Activated CD8-positive, alpha-beta memory T cell treated with anti-CD3 and anti-CD28 coated beads, Interleukin-2, amount 50 U/mL, for 24 hours (primary cell): ENCODE results near the gene ARMC7.
A peak's percentile ranks its signal among the peaks of the same experiment; 100 is the strongest.
"Not testable (repeated sequence)": the region's sequence is repeated elsewhere in the genome, so short reads cannot be mapped to it uniquely, and the experiment has no call there.

Source experiments
- DNase-seq: peaks from one replicate; pipeline ENCODE4 v3.0.0-alpha.2; 2020; ENCODE audit errors: extremely low read depth

Gene ARMC7

GRCh38 chr17:75130059-75130631 lies 20.4 kb downstream of the ARMC7 start:
- DNase-seq, result no peak

- DNase-seq, result no peak
Measured at GRCh38 chr17:75130632-75131277, 21.0 kb downstream of the ARMC7 start.

GRCh38 chr17:75131278-75132017 lies 21.7 kb downstream of the ARMC7 start, which contains the start of gene NT5C:
TSS of gene NT5C (minus strand) at chr17:75131742. CDS start at chr17:75131707, 35 bp downstream.
- DNase-seq, result peak; percentile 46

GRCh38 chr17:75132018-75133000 lies 22.5 kb downstream of the ARMC7 start:
- DNase-seq, result not testable (repeated sequence)

- no peak for DNase-seq
Measured at GRCh38 chr17:75133001-75133400, 23.2 kb downstream of the ARMC7 start.

- DNase-seq, result not testable (repeated sequence)
Measured at GRCh38 chr17:75133607-75134347, 24.0 kb downstream of the ARMC7 start.

- DNase-seq, result no peak
Measured at GRCh38 chr17:75135452-75135851, 25.7 kb downstream of the ARMC7 start.

GRCh38 chr17:75135946-75136345 lies 26.2 kb downstream of the ARMC7 start:
- no peak for DNase-seq

GRCh38 chr17:75137762-75138161 lies 28.0 kb downstream of the ARMC7 start:
- DNase-seq, result not testable (repeated sequence)

- no peak for DNase-seq
Measured at GRCh38 chr17:75138519-75138918, 28.8 kb downstream of the ARMC7 start.

GRCh38 chr17:75142236-75142971 lies 32.6 kb downstream of the ARMC7 start:
- DNase-seq, result no peak

GRCh38 chr17:75144816-75145512 lies 35.2 kb downstream of the ARMC7 start:
- DNase-seq, result no peak

GRCh38 chr17:75146592-75146991 lies 36.8 kb downstream of the ARMC7 start:
- DNase-seq, result no peak

- no peak for DNase-seq
Measured at GRCh38 chr17:75147878-75148546, 38.2 kb downstream of the ARMC7 start.

- DNase-seq, result no peak
Measured at GRCh38 chr17:75151930-75152329, 42.2 kb downstream of the ARMC7 start.

- no peak for DNase-seq
Measured at GRCh38 chr17:75152523-75152921, 42.8 kb downstream of the ARMC7 start.

- DNase-seq, result no peak
Measured at GRCh38 chr17:75152922-75153779, 43.4 kb downstream of the ARMC7 start.

GRCh38 chr17:75153780-75154194 lies 44.0 kb downstream of the ARMC7 start:
- no peak for DNase-seq
